Posterior cingulate gyrus (tissue), 11 donors: ENCODE measurements around the gene ZNF440.

ENCODE experiments used
- DNase-seq, 10 donors: peaks; one replicate each; pipeline versions ENCODE4 v3.0.0 to v3.0.0-alpha.2; 2020 to 2021; ENCODE audit warnings: mixed read lengths in 3 of 10
- intact Hi-C: fragments of 100-400 bp; cut with DNase I; formaldehyde crosslinking; loops from one replicate; pipeline ENCODE4 v1.15.1; 2023

Gene ZNF440

DNA sequence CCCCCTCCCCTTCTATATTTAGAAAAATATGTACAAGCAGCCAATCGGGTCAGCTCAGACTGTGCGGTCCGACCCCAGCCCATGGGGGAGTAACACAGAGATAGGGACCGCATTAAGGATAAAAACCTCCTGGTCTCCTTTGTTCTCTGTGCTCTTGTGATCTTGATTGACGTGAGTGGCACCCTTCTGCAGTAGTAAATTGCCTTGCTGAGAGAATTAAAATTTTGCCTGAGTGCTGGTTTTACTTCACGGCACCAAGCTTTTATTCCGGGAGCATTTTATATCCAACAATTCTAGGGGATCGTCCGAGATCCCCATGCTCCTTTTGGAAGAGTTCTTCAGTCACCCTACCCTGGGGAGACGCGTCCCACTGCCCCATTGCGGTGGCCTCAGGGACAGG is 66.5 kb downstream of the ZNF440 start:
- intact Hi-C loops: loop anchor here (5.0 kb wide), 1 partner anchor 262 kb away; the partner anchor contains the start of gene ZNF20

GRCh38 chr19:11881151-11881800 is 67.2 kb downstream of the ZNF440 start:
- peak in 5 of 10 donors; percentile 42 to 85 (median 53) for DNase-seq
- intact Hi-C loops: loop anchor here (5.0 kb wide), 1 partner anchor 261 kb away; the partner anchor contains the start of gene ZNF20

More for the DNA sequence above, 66.5 kb downstream of the ZNF440 start:
- DNase-seq: no peak

DNA sequence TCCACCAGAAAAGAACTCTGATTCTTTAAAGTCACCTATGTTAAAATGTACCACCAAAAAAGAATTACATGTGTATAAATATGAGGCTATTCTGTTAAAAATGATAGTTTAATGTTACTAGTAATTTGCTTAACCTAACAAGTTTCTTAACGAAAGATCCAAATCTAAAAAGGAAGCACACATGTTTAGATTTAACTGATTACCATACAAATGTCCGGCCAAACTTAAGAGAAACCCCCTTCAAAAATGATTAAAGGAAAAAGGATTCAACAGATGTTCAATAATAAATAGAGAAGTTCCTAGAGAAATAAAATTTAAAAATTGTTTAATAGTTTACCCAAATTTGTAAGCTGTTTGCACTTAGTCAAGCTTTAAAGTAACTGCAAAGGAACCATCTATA is 68.5 kb downstream of the ZNF440 start:
- intact Hi-C loops: loop anchor here (5.0 kb wide), 1 partner anchor 260 kb away; the partner anchor contains the start of gene ZNF20

More for the DNA sequence above, 68.5 kb downstream of the ZNF440 start:
- no peak for DNase-seq
